RPMI7951 (cell line): Measurements from ENCODE around the gene MIS18A. TPM values are rescaled to one million over a fixed set of nuclear protein-coding genes. Genes with fewer than 3 reads are reported as not detected.
"Not testable (repeated sequence)": the region's sequence is repeated elsewhere in the genome, so short reads cannot be mapped to it uniquely, and the experiment has no call there.

Source experiments
- DNase-seq: peaks from one replicate; pipeline ENCODE4 v3.0.0-alpha.2; 2012; ENCODE audit warnings: low read depth
- total RNA-seq: library from RNA; depleted of rRNA; stranded (reverse); fragments of >200 nt; shearing (Covaris generic); gene quantifications from 2 replicates; pipeline ENCODE4 v1.2.3, GENCODE V29; 2014

Gene MIS18A
- total RNA-seq, 1 experiment from 2014 or later, result 21.9 TPM

GRCh38 chr21:32304998-32305397 is 26.1 kb upstream of the MIS18A start:
- no peak for DNase-seq

GRCh38 chr21:32303385-32303784 is 24.5 kb upstream of the MIS18A start:
- no peak for DNase-seq

- DNase-seq, result no peak
Observed at GRCh38 chr21:32302560-32302959, 23.7 kb upstream of the MIS18A start.

- DNase-seq, result no peak
Observed at GRCh38 chr21:32301596-32301995, 22.7 kb upstream of the MIS18A start.

- no peak for DNase-seq
Observed at GRCh38 chr21:32300117-32300681, 21.4 kb upstream of the MIS18A start.

- no peak for DNase-seq
Observed at GRCh38 chr21:32299695-32300094, 20.8 kb upstream of the MIS18A start.

- DNase-seq, result no peak
Observed at GRCh38 chr21:32298658-32299081, 19.8 kb upstream of the MIS18A start, which contains the start of gene MRAP. Gene MRAP, plus strand, starts transcription at chr21:32298855. Its CDS starts 117 bp downstream, at chr21:32298972.

GRCh38 chr21:32298148-32298559 is 19.3 kb upstream of the MIS18A start:
- no peak for DNase-seq

- DNase-seq, result no peak
Observed at GRCh38 chr21:32297449-32297848, 18.6 kb upstream of the MIS18A start.

- DNase-seq, result no peak
Observed at GRCh38 chr21:32285476-32285875, 6.6 kb upstream of the MIS18A start.

- DNase-seq, result no peak
Observed at GRCh38 chr21:32282992-32283391, 4.1 kb upstream of the MIS18A start.

- no peak for DNase-seq
Observed at GRCh38 chr21:32281531-32281930, 2.7 kb upstream of the MIS18A start.

- no peak for DNase-seq
Observed at GRCh38 chr21:32279377-32279680, 480 bp upstream of the MIS18A start.

GRCh38 chr21:32278103-32278502 is 746 bp downstream of the MIS18A start:
- peak; percentile 12 for DNase-seq

- no peak for DNase-seq
Observed at GRCh38 chr21:32276671-32277070, 2.2 kb downstream of the MIS18A start.

GRCh38 chr21:32270748-32271147 is 8.1 kb downstream of the MIS18A start:
- no peak for DNase-seq

GRCh38 chr21:32265321-32265720 is 13.5 kb downstream of the MIS18A start:
- not testable (repeated sequence) for DNase-seq

- DNase-seq, result no peak
Observed at GRCh38 chr21:32261929-32262328, 16.9 kb downstream of the MIS18A start.

GRCh38 chr21:32260130-32260529 is 18.7 kb downstream of the MIS18A start:
- no peak for DNase-seq

GRCh38 chr21:32258786-32259048 is 20.1 kb downstream of the MIS18A start:
- not testable (repeated sequence) for DNase-seq

GRCh38 chr21:32257962-32258785 is 20.7 kb downstream of the MIS18A start:
- DNase-seq, result peak; percentile 75

GRCh38 chr21:32256873-32257620 is 21.8 kb downstream of the MIS18A start:
- DNase-seq, result peak; percentile 87

GRCh38 chr21:32256251-32256650 is 22.6 kb downstream of the MIS18A start:
- DNase-seq, result no peak
